ENCODE measurements around the gene MFSD2A. TPM values are rescaled to one million over a fixed set of nuclear protein-coding genes. Genes with fewer than 3 reads are reported as not detected.
A peak's percentile ranks its signal among the peaks of the same experiment; 100 is the strongest.

Gene MFSD2A
- total and polyA plus RNA-seq, 3 donors from 2014 or later: 122 to 201 (median 185) TPM

- Histone ChIP-seq H3K27ac (peak overlapping the region in 1 of 2 donors; percentile 8), H3K4me3 (no peak overlapping the region), H3K4me1 (no peaks in the 10 kb centered on the region), H3K36me3 (ENCODE audit: low read depth, missing control alignments) (no peaks in the 10 kb centered on the region), H3K27me3 (no peaks in the 10 kb centered on the region), H3K9me3 (no peaks in the 10 kb centered on the region)
- no peak for TF ChIP-seq CTCF (IDR thresholded peaks at IDR 0.05)
- no peak for TF ChIP-seq POLR2A (IDR thresholded peaks at IDR 0.05)
- 32 to 42% methylated on average over 8 of the region's 8 CpGs for WGBS, 2 donors
- DNase-seq: no peak
- intact Hi-C loops (cut with DNase I; ENCODE audit: low total_unique reads): no loop called here
Observed at GRCh38 chr1:39944410-39945112, 10.4 kb upstream of the MFSD2A start.

DNA sequence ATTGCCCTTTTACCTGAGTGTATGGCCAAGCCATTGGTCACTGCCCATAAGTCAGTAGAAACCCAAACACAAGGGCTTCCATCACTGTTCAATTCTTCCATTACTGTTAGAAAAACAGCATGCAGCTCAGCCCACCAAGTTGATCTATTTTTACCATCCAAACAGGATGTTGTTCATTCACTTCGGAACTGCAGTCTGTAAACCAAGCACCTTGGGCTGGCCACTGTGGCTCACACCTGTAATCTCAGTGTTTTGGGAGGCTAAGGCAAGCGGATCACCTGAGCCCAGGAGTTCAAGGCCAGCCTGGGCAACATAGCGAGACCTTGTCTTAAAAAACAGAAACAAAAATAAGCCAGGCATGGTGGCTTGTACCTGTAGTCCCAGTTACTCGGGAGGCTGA is 8.7 kb upstream of the MFSD2A start:
- WGBS, 2 donors: 75 to 93% methylated on average over 4 of the region's 4 CpGs
- Histone ChIP-seq H3K27me3 (no peaks in the 10 kb centered on the region), H3K36me3 (ENCODE audit: low read depth, missing control alignments) (no peaks in the 10 kb centered on the region), H3K4me3 (no peak overlapping the region), H3K9me3 (no peaks in the 10 kb centered on the region), H3K4me1 (no peaks in the 10 kb centered on the region), H3K27ac (no peak overlapping the region)
- intact Hi-C loops (cut with DNase I; ENCODE audit: low total_unique reads): no loop called here
- no peak for DNase-seq
- TF ChIP-seq CTCF (IDR thresholded peaks at IDR 0.05): no peak

GRCh38 chr1:39947260-39947659 is 7.7 kb upstream of the MFSD2A start:
- peaks cover 10% of the 10 kb centered on the region for H3K4me1 ChIP-seq
- H3K27ac ChIP-seq: no peak overlapping the region
- TF ChIP-seq CTCF (IDR thresholded peaks at IDR 0.05) (no peak), POLR2A (IDR thresholded peaks at IDR 0.05) (no peak)
- no peaks in the 10 kb centered on the region for H3K27me3 ChIP-seq
- H3K9me3 ChIP-seq: no peaks in the 10 kb centered on the region
- no peak for DNase-seq
- intact Hi-C loops (cut with DNase I; ENCODE audit: low total_unique reads): no loop called here
- 79 to 80% methylated on average over 4 of the region's 4 CpGs for WGBS, 2 donors
- H3K36me3 ChIP-seq (ENCODE audit: low read depth, missing control alignments): no peaks in the 10 kb centered on the region
- H3K4me3 ChIP-seq: no peak overlapping the region

GRCh38 chr1:39949891-39950290 is 5.1 kb upstream of the MFSD2A start:
- TF ChIP-seq POLR2A (IDR thresholded peaks at IDR 0.05) (no peak), CTCF (IDR thresholded peaks at IDR 0.05) (no peak)
- Histone ChIP-seq H3K4me3 (no peak overlapping the region), H3K9me3 (no peaks in the 10 kb centered on the region), H3K27ac (peak overlapping the region in 1 of 2 donors; percentile 50), H3K4me1 (peaks cover 28% of the 10 kb centered on the region), H3K36me3 (ENCODE audit: low read depth, missing control alignments) (no peaks in the 10 kb centered on the region), H3K27me3 (no peaks in the 10 kb centered on the region)
- no peak for DNase-seq
- WGBS, 2 donors: 76 to 91% methylated on average over 2 of the region's 2 CpGs
- intact Hi-C loops (cut with DNase I; ENCODE audit: low total_unique reads): no loop called here

GRCh38 chr1:39951926-39952325 is 3.0 kb upstream of the MFSD2A start:
- no peak for TF ChIP-seq CTCF (IDR thresholded peaks at IDR 0.05)
- WGBS, 2 donors: 67 to 73% methylated on average over 3 of the region's 3 CpGs
- intact Hi-C loops (cut with DNase I; ENCODE audit: low total_unique reads): no loop called here
- no peak for DNase-seq
- H3K4me3 ChIP-seq: no peak overlapping the region
- H3K4me1 ChIP-seq: peaks cover 40% of the 10 kb centered on the region
- H3K36me3 ChIP-seq (ENCODE audit: low read depth, missing control alignments): no peaks in the 10 kb centered on the region
- peak overlapping the region; percentile 39 to 72 for H3K27ac ChIP-seq
- H3K27me3 ChIP-seq: no peaks in the 10 kb centered on the region
- no peaks in the 10 kb centered on the region for H3K9me3 ChIP-seq

Data from testis (tissue), 3 donors.